IMR-90 (cell line): ENCODE measurements around the gene PPARGC1A.

Experiments
- CTCF ChIP-seq: conservative IDR thresholded peaks from 2 replicates; pipeline ENCODE4 v1.5.1; 2012; ENCODE audit warnings: mild to moderate bottlenecking, low read depth, low read length, improper control_type of control experiment
- ELK1 ChIP-seq: fragments of 150-350 bp; IDR thresholded peaks from 2 replicates; pipeline ENCODE4 v1.6.1; 2016; ENCODE audit warnings: low read depth, mild to moderate bottlenecking, low read length, moderate library complexity, borderline replicate concordance
- MXI1 ChIP-seq: IDR thresholded peaks from 2 replicates; pipeline ENCODE4 v1.6.1; 2012; ENCODE audit warnings: low read depth, mild to moderate bottlenecking, low read length, moderate library complexity, borderline replicate concordance
- POLR2A ChIP-seq: IDR thresholded peaks from 2 replicates; pipeline ENCODE4 v1.6.1; 2012; ENCODE audit warnings: mild to moderate bottlenecking, low read depth, low read length
- RAD21 ChIP-seq: IDR thresholded peaks from 2 replicates; pipeline ENCODE4 v1.6.1; 2012; ENCODE audit warnings: low read length, improper control_type of control experiment
- RCOR1 ChIP-seq: IDR thresholded peaks from 2 replicates; pipeline ENCODE4 v1.6.1; 2012; ENCODE audit warnings: mild to moderate bottlenecking, low read length, improper control_type of control experiment; ENCODE audit not compliant: insufficient replicate concordance
- RFX5 ChIP-seq: IDR thresholded peaks from 2 replicates; pipeline ENCODE4 v1.8.0; 2012; ENCODE audit warnings: low read depth, mild to moderate bottlenecking, low read length, moderate library complexity
- SMC3 ChIP-seq: fragments of 150-350 bp; IDR thresholded peaks from 2 replicates; pipeline ENCODE4 v1.6.1; 2016; ENCODE audit warnings: low read depth, mild to moderate bottlenecking, antibody characterized with exemption, low read length, moderate library complexity
- USF2 ChIP-seq: fragments of 150-350 bp; IDR thresholded peaks from 2 replicates; pipeline ENCODE4 v1.6.1; 2017; ENCODE audit warnings: mild to moderate bottlenecking, antibody characterized with exemption, low read length, low read depth

- TF ChIP-seq POLR2A (no peak), RFX5 (no peak), CTCF (no peak), RAD21 (no peak), USF2 (no peak), RCOR1 (no peak), SMC3 (no peak), ELK1 (no peak), MXI1 (no peak)
Observed at GRCh38 chr4:23902222-23902804, 12.5 kb upstream of the PPARGC1A start.
